Esophagus (tissue), 2 donors: ENCODE data around the gene UTP3. TPM values are rescaled to one million over a fixed set of nuclear protein-coding genes. Genes with fewer than 3 reads are reported as not detected.
"Not testable (repeated sequence)": the region's sequence is repeated elsewhere in the genome, so short reads cannot be mapped to it uniquely, and the experiment has no call there.

ENCODE experiments used
- H3K27ac ChIP-seq, 2 donors: one replicate each; pipeline ENCODE4 v1.5.1; 2013; ENCODE audit warnings: low read depth in 2 of 2, mild to moderate bottlenecking in 2 of 2, inconsistent platforms in 1 of 2, low read length in 1 of 2, moderate library complexity in 1 of 2
- H3K27me3 ChIP-seq, 2 donors: one replicate each; pipeline ENCODE4 v1.6.1; 2013; ENCODE audit warnings: low read length in 2 of 2, control low read depth in 1 of 2, mild to moderate bottlenecking in 1 of 2; ENCODE audit not compliant: insufficient read depth in 2 of 2, control insufficient read depth in 1 of 2
- H3K36me3 ChIP-seq, 2 donors: one replicate each; pipeline ENCODE4 v1.6.1; 2013; ENCODE audit warnings: low read length in 1 of 2; ENCODE audit not compliant: control insufficient read depth in 2 of 2, insufficient read depth in 2 of 2
- H3K4me1 ChIP-seq, 2 donors: one replicate each; pipeline ENCODE4 v1.6.1; 2013; ENCODE audit warnings: low read length in 1 of 2; ENCODE audit not compliant: control insufficient read depth in 2 of 2, insufficient read depth in 2 of 2
- H3K4me3 ChIP-seq, 2 donors: one replicate each; pipeline ENCODE4 v1.5.1; 2013; ENCODE audit warnings: low read length in 2 of 2, mild to moderate bottlenecking in 2 of 2, low read depth in 1 of 2, moderate library complexity in 1 of 2
- H3K9me3 ChIP-seq, 2 donors: one replicate each; pipeline ENCODE4 v1.6.1; 2013; ENCODE audit warnings: mild to moderate bottlenecking in 2 of 2, low read depth in 1 of 2, low read length in 1 of 2, moderate library complexity in 1 of 2; ENCODE audit not compliant: control insufficient read depth in 2 of 2, insufficient read depth in 1 of 2
- WGBS, 2 donors: extraction: QIAGEN DNeasy Blood & Tissue Kit; methylation state at CpG; one replicate each; pipeline ENCODE4 v1.1.7; 2013; 5-methylcytosine and 5-hydroxymethylcytosine counted together
- polyA plus RNA-seq, 2 donors: library from polyadenylated mRNA; stranded (reverse); fragments of 200-250 nt; gene quantifications; one replicate each; pipeline ENCODE4 v1.2.3, GENCODE V29; 2013
- donor health status: healthy with polysubstance abuse.
- donor health status: Bipolar disorder and iron deficiency.

The UTP3 gene, protein sequence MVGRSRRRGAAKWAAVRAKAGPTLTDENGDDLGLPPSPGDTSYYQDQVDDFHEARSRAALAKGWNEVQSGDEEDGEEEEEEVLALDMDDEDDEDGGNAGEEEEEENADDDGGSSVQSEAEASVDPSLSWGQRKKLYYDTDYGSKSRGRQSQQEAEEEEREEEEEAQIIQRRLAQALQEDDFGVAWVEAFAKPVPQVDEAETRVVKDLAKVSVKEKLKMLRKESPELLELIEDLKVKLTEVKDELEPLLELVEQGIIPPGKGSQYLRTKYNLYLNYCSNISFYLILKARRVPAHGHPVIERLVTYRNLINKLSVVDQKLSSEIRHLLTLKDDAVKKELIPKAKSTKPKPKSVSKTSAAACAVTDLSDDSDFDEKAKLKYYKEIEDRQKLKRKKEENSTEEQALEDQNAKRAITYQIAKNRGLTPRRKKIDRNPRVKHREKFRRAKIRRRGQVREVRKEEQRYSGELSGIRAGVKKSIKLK
- 10 to 100 TPM; 19.9 to 24.2 TPM for polyA plus RNA-seq

DNA sequence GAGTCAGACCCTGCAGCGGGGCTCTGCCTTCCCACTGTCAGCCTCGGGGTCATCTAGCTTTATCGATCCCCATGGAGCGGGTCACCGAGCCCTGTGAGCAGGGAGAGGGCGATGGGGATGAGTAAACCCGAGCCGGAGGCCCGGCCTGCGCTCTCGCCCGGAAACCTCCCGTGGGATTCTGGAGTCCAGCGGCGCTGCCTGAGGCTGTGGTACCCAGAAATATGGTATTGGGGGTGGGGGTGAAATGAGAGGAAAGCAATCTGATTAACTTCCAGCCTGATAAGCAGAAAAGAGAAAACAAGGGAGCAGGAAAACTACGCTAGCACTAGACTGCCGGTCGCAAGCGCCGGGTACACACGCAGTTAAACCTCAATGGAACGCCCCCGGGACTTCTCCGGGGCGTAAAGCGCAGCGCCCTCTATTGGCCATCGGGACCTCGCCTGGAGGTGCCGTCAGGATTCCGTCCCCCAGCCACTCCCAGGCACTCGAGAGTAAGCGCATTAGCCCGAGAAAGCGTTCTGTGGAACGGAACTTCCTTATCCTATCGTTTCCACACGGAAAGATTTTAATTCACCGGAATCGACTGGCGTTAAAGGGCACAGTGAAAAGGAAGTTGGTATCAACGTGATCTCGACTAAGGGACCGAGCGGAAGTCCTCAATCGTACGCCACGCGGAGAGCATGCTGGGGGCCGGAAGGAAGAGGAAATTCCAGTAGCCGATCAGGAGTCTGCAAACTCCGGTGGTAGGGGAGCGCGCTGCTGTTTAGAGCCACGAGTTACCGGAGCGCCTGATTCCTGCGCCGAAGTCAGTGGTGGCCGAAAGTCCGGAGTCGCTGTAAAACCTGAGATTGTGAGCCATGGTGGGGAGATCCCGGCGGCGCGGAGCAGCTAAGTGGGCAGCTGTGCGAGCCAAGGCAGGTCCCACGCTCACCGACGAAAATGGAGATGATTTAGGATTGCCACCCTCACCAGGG, at the start of gene UTP3:
UTP3 (plus strand) TSS at position 712 of the 974 bp plus-strand sequence; CDS start at position 858, 146 bp downstream.
- WGBS, 2 donors: 0% methylated on average over 70 of the region's 70 CpGs
- Histone ChIP-seq H3K27ac (peak within 1 kb of the TSS; percentile 95 to 99), H3K4me3 (peak within 1 kb of the TSS; percentile 91 to 99), H3K27me3 (no peaks in the 10 kb centered on the region), H3K36me3 (no peaks in the 10 kb centered on the region), H3K9me3 (no peaks in the 10 kb centered on the region), H3K4me1 (peaks cover 0 to 5% of the 10 kb centered on the region in 2 donors)

DNA sequence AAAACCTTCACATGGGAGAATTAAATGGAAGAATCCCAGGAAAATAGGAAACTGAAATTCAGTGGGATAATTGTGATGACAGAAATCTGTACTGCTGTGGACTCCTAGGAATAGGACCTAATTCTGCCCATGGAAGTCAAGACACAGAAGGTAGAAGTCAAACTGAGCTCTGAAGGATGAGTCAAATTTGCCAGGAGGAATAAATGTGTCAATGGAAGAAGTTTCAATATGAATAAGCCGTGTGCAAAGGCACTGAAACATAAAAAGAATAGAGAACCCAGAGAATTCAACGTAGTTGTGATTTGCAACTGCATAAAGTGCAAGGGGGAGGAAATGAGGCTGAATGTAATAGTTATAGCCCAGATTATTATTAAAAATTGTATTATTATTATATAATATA, 48.1 kb upstream of the UTP3 start:
- no peak overlapping the region for H3K27ac ChIP-seq
- no peaks in the 10 kb centered on the region for H3K9me3 ChIP-seq
- H3K27me3 ChIP-seq: no peaks in the 10 kb centered on the region
- H3K4me3 ChIP-seq: no peak overlapping the region
- 74 to 78% methylated on average over 2 of the region's 2 CpGs for WGBS, 2 donors
- no peaks in the 10 kb centered on the region for H3K4me1 ChIP-seq
- H3K36me3 ChIP-seq: no peaks in the 10 kb centered on the region

DNA sequence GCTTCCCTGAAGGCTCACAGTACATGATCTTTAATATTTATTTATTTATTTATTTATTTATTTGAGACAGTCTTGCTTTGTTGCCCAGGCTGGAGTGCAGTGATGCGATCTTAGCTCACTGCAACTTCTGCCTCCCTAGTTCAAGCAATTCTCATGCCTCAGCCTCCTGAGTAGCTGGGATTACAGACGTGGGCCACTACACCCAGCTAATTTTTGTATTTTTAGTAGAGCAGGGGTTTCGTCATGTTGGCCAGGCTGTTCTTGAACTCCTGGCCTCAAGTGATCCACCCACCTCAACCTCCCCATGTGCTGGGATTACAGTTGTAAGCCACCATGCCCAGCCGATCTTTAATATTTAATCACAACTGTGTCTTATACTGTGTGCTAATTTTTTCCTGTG, 37.6 kb upstream of the UTP3 start:
- H3K27me3 ChIP-seq, H3K4me1 ChIP-seq, H3K9me3 ChIP-seq, H3K36me3 ChIP-seq, H3K4me3 ChIP-seq, H3K27ac ChIP-seq: not testable (repeated sequence)
- 82 to 85% methylated on average over 4 of the region's 4 CpGs for WGBS, 2 donors

DNA sequence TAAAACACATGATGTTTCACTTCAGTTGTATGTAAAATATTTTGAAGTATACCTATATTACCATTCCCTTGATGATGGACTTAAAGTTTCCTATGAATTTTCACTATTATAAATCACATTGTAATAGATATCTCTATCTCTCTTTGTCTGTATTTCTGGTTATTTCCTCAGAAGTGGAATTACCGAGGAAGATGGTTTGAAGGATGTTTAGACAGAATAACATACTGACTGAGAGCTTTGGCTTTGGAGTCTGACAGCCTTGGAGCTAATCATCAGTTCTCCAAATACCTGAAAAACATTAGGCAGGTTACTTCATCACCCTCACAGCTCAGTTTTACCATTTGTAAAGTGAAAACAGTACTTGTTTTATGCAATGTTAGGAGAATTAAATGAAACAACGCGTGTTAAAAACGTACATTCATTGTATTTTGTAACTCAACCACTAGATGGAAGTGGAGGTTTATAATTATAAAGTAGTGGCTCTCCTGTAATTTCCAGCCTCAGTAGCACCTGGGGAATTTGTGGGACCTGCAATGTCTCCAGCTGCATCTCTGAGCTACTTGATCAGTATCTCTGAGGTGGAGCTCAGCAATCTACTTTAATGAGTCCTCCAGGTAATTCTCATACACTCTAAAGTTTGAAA, 36.3 kb upstream of the UTP3 start:
- H3K27ac ChIP-seq: no peak overlapping the region
- WGBS, 2 donors: 5 to 8% methylated on average over 4 of the region's 4 CpGs
- H3K9me3 ChIP-seq: no peaks in the 10 kb centered on the region
- H3K4me3 ChIP-seq: no peak overlapping the region
- no peaks in the 10 kb centered on the region for H3K27me3 ChIP-seq
- H3K4me1 ChIP-seq: no peaks in the 10 kb centered on the region
- no peaks in the 10 kb centered on the region for H3K36me3 ChIP-seq

DNA sequence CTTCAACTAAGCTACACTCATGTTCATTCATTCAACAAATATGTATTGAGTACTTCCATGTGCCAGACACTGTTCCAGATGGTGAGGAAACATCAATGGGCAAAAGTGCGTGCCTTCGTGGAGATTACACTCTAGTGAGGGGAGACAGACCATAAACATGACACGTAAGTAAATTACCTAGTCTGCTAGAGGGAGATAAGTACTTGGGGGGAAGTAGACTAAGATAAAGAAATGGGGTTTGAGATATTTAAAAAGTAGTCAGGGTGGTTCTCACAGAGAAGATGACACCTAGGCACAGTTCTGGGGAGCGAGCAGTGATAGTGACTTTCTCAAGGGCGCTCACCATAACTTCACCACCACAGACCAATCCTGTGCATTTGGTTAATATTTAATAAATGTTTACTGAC, 33.7 kb upstream of the UTP3 start:
- Histone ChIP-seq H3K36me3 (no peaks in the 10 kb centered on the region), H3K4me3 (no peak overlapping the region), H3K4me1 (no peaks in the 10 kb centered on the region), H3K27ac (no peak overlapping the region), H3K9me3 (no peaks in the 10 kb centered on the region), H3K27me3 (no peaks in the 10 kb centered on the region)
- WGBS, 2 donors: 64 to 75% methylated on average over 5 of the region's 5 CpGs

DNA sequence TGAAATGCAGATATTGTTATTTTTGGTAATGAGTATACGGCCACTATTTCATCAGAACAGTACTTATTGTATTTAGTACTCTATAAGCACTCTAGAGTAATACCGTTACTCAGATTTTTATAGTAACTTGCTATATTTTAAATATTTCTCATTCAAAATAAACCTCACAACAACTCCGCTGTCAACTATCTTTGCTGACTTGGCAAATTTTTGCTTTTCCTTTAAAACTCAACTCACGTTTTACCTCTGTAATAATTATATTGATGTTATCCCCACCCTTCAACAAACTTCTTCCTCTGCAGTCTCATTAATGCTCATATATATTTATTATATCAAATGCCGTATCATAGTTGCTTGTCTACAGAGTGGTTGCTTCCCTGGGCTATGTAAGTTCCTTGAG, 31.0 kb upstream of the UTP3 start:
- no peak overlapping the region for H3K27ac ChIP-seq
- no peak overlapping the region for H3K4me3 ChIP-seq
- H3K4me1 ChIP-seq: no peaks in the 10 kb centered on the region
- 82 to 85% methylated on average over 5 of the region's 5 CpGs for WGBS, 2 donors
- no peaks in the 10 kb centered on the region for H3K36me3 ChIP-seq
- no peaks in the 10 kb centered on the region for H3K9me3 ChIP-seq
- H3K27me3 ChIP-seq: no peaks in the 10 kb centered on the region

DNA sequence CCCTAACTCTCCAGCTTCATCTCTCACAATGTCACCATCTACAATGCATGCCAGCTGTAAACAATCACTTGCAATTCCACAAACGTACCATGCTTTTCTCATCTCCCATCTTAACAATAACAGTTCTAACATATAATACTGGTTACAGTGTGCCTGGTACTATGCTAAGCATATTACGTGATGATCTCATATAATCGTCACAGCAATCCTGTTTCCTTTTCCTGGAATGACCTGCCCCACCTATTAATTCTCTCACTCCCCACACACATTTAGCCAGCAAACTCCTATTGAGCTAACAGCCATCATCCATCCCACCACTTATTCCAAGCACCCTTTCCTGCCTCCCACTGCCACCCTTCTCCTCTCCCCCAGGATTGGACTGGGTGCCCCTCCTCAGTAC, 29.9 kb upstream of the UTP3 start:
- H3K4me3 ChIP-seq: no peak overlapping the region
- H3K4me1 ChIP-seq: no peaks in the 10 kb centered on the region
- no peaks in the 10 kb centered on the region for H3K9me3 ChIP-seq
- no peak overlapping the region for H3K27ac ChIP-seq
- 41 to 47% methylated on average over 3 of the region's 3 CpGs for WGBS, 2 donors
- no peaks in the 10 kb centered on the region for H3K27me3 ChIP-seq
- no peaks in the 10 kb centered on the region for H3K36me3 ChIP-seq

DNA sequence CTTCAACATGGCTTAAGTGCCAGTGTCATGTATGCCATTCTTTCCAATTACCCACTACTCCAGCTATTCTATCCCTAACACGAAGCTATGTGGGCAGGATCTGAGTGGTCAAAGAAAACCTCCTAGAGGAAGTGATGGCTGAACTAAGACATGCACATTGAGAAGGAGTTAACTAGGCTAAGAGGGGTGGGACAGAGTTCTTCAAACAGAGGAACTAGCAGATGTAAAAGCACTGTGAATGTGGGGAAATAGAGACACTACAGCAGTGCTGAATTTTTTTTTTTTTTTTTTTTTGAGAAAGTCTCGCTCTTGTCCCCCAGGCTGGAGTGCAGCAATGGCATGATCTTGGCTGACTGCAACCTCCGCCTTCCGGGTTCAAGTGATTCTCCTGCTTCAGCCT, 28.2 kb upstream of the UTP3 start:
- no peaks in the 10 kb centered on the region for H3K4me1 ChIP-seq
- no peaks in the 10 kb centered on the region for H3K36me3 ChIP-seq
- no peaks in the 10 kb centered on the region for H3K27me3 ChIP-seq
- H3K9me3 ChIP-seq: no peaks in the 10 kb centered on the region
- 84 to 91% methylated on average over 4 of the region's 4 CpGs for WGBS, 2 donors
- H3K27ac ChIP-seq: no peak overlapping the region
- H3K4me3 ChIP-seq: no peak overlapping the region

DNA sequence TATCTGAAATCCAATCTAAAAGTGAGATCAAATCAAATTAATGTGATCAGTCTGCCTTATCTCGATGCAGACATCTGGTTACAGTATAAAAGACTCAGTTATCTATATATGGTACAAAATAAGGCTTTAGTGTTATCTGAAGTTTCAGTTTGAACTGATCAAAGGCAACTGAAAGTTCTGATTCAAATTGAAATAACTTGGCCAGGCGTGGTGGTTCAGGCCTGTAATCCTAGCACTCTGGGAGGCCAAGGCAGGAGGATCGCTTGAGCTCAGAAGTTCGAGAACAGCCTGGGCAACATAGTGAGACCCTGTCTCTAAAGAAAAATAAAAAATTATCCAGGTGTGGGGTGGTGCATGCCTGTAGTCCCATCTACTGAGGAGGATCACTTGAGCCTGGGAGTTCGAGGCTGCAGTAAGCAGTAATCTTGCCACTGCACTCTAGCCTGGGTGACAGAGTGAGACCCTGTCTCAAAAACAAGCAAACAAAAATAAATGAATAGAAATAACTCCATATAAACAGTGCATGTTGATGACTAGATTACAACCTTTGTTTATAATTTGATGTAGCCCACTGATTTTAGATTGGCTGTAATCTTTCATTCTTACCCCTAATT, 26.9 kb upstream of the UTP3 start:
- H3K27ac ChIP-seq, H3K36me3 ChIP-seq, H3K4me1 ChIP-seq, H3K4me3 ChIP-seq, H3K9me3 ChIP-seq, H3K27me3 ChIP-seq: not testable (repeated sequence)
- 84 to 87% methylated on average over 5 of the region's 5 CpGs for WGBS, 2 donors
